OCI-LY1 (cell line): ENCODE data around the gene BRCA1.

Source experiments
- CTCF ChIP-seq: fragments of 200-600 bp; sonication (generic), shearing (Covaris generic); IDR thresholded peaks from 2 replicates; pipeline ENCODE4 v1.5.1; 2017; ENCODE audit warnings: mild to moderate bottlenecking, antibody characterized with exemption, low read length, moderate library complexity, mixed read lengths
- EZH2 ChIP-seq: fragments of 200-600 bp; sonication (generic), shearing (Covaris generic); IDR thresholded peaks from 2 replicates; pipeline ENCODE4 v1.8.0; 2017; ENCODE audit warnings: borderline replicate concordance, mixed run types, mild to moderate bottlenecking, antibody characterized with exemption, low read length, moderate library complexity, mixed read lengths

DNA sequence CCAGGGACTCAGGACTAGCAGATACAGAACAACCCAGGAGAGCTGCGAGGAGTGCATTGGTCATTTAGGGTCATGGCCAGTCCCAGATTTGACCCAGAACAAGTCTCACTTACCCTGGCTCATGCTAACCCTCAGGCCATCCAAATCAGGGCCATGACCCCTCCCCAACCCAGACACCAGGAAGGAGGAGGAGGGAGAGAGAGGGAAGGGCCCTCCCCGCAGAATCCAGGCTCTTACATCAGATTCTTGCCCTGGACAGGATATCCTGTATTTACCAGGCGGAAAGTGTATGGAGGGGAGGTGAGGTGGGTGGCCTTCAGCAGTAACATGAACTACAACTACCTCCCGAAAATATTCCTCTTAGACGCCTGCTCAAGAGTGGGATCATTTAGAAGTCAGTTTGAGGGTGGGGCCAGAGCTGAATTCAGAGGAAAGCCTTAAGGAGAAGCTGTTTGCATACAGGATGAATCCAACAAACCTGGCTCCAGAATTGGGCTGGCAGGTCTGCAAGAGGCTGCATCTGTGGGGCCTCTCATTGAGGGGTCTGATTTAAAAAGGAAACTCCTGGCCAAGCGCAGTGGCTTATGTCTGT is 105.0 kb downstream of the BRCA1 start:
- TF ChIP-seq EZH2 (no peak), CTCF (no peak)
